ENCODE measurements around the gene NR2F2. TPM values are rescaled to one million over a fixed set of nuclear protein-coding genes. Genes with fewer than 3 reads are reported as not detected.

Gene NR2F2
- total RNA-seq, 1 donor, result 14.5 TPM

- peaks cover 37% of the 10 kb centered on the region for H4K20me1 ChIP-seq (ENCODE audit: insufficient read depth, low read length)
- peaks cover 36% of the 10 kb centered on the region for H3K4me1 ChIP-seq (ENCODE audit: insufficient read depth, low read length)
- H3K27ac ChIP-seq (ENCODE audit: low read depth, low read length), result peak overlapping the region; percentile 84
- H3K27me3 ChIP-seq (ENCODE audit: insufficient read depth, low read length), result no peaks in the 10 kb centered on the region
- H3K36me3 ChIP-seq (ENCODE audit: insufficient read depth, low read length), result peaks cover 36% of the 10 kb centered on the region
- no peak for TF ChIP-seq CTCF (IDR thresholded peaks at IDR 0.05; ENCODE audit: extremely low read depth, low read depth, low read length)
- DNase-seq (ENCODE audit: insufficient read length, low spot score, missing footprints), result peak; percentile 50
- peak overlapping the region; percentile 91 for H3K4me2 ChIP-seq (ENCODE audit: insufficient read depth, low read length)
- no peaks in the 10 kb centered on the region for H3K9me3 ChIP-seq (ENCODE audit: low read depth, low read length)
- peaks cover 90% of the 10 kb centered on the region for H3K79me2 ChIP-seq (ENCODE audit: insufficient read depth, low read length)
- H2AFZ ChIP-seq (ENCODE audit: low read length), result no peak overlapping the region
- peak overlapping the region; percentile 91 for H3K4me3 ChIP-seq (ENCODE audit: insufficient read depth, low read length)
These were observed 3.7 kb downstream of the NR2F2 start for GRCh38 chr15:96334017-96334704.

- DNase-seq (ENCODE audit: insufficient read length, low spot score, missing footprints), result peak; percentile 54
- Histone ChIP-seq H3K9me3 (ENCODE audit: low read depth, low read length) (no peaks in the 10 kb centered on the region), H4K20me1 (ENCODE audit: insufficient read depth, low read length) (peaks cover 39% of the 10 kb centered on the region), H3K4me2 (ENCODE audit: insufficient read depth, low read length) (peak overlapping the region; percentile 91), H3K4me3 (ENCODE audit: insufficient read depth, low read length) (peak overlapping the region; percentile 91), H3K79me2 (ENCODE audit: insufficient read depth, low read length) (peaks cover 90% of the 10 kb centered on the region), H2AFZ (ENCODE audit: low read length) (no peak overlapping the region), H3K27me3 (ENCODE audit: insufficient read depth, low read length) (no peaks in the 10 kb centered on the region), H3K27ac (ENCODE audit: low read depth, low read length) (peak overlapping the region; percentile 84), H3K36me3 (ENCODE audit: insufficient read depth, low read length) (peaks cover 43% of the 10 kb centered on the region), H3K4me1 (ENCODE audit: insufficient read depth, low read length) (peaks cover 35% of the 10 kb centered on the region)
- no peak for TF ChIP-seq CTCF (IDR thresholded peaks at IDR 0.05; ENCODE audit: extremely low read depth, low read depth, low read length)
These were observed 4.4 kb downstream of the NR2F2 start for GRCh38 chr15:96334705-96335410.

- Histone ChIP-seq H3K4me3 (ENCODE audit: insufficient read depth, low read length) (peak overlapping the region; percentile 91), H2AFZ (ENCODE audit: low read length) (no peak overlapping the region), H3K79me2 (ENCODE audit: insufficient read depth, low read length) (peaks cover 95% of the 10 kb centered on the region), H3K27me3 (ENCODE audit: insufficient read depth, low read length) (no peaks in the 10 kb centered on the region), H3K9me3 (ENCODE audit: low read depth, low read length) (no peaks in the 10 kb centered on the region), H3K27ac (ENCODE audit: low read depth, low read length) (peak overlapping the region; percentile 84), H3K36me3 (ENCODE audit: insufficient read depth, low read length) (peaks cover 43% of the 10 kb centered on the region), H3K4me2 (ENCODE audit: insufficient read depth, low read length) (peak overlapping the region; percentile 91), H3K4me1 (ENCODE audit: insufficient read depth, low read length) (peaks cover 35% of the 10 kb centered on the region), H4K20me1 (ENCODE audit: insufficient read depth, low read length) (peaks cover 39% of the 10 kb centered on the region)
- no peak for TF ChIP-seq CTCF (IDR thresholded peaks at IDR 0.05; ENCODE audit: extremely low read depth, low read depth, low read length)
- DNase-seq (ENCODE audit: insufficient read length, low spot score, missing footprints), result peak; percentile 58
These were observed 5.0 kb downstream of the NR2F2 start for GRCh38 chr15:96335411-96336024.
